Activated CD8-positive, alpha-beta memory T cell treated with anti-CD3 and anti-CD28 coated beads, Interleukin-2, amount 10 ng/mL, durations not matched to agents 7 days and 5 days (primary cell): Measurements from ENCODE around the gene CRLF1. TPM values are rescaled to one million over a fixed set of nuclear protein-coding genes. Genes with fewer than 3 reads are reported as not detected.

Source experiments
- total RNA-seq, 2 experiments: library from RNA; stranded (reverse); gene quantifications; one replicate each; pipeline ENCODE4 v1.2.3, GENCODE V29; 2021

CRLF1 gene
- total RNA-seq, 2 experiments from 2014 or later: not detected

Other genes with a start within 250 kb of the CRLF1 start
- gene GDF15, start 220.6 kb downstream of the CRLF1 start, total RNA-seq: not detected
- gene LRRC25, start 209.2 kb downstream of the CRLF1 start, total RNA-seq: under 1 TPM in 1 of 2 experiments, not detected in 1; 0.12 TPM
- 100 to 1,000 TPM; 197 to 247 TPM for gene SSBP4, start 187.4 kb downstream of the CRLF1 start, total RNA-seq
- 10 to 100 TPM; 29.6 to 30.0 TPM for gene ISYNA1, start 168.7 kb downstream of the CRLF1 start, total RNA-seq
- 10 to 100 TPM; 22.9 to 33.7 TPM for gene ELL, start 84.7 kb downstream of the CRLF1 start, total RNA-seq
- 100 to 1,000 TPM; 220 to 286 TPM for gene FKBP8, start 63.2 kb downstream of the CRLF1 start, total RNA-seq
- gene KXD1, start 48.9 kb downstream of the CRLF1 start, total RNA-seq: 100 to 1,000 TPM; 106 to 113 TPM
- gene UBA52, start 34.9 kb downstream of the CRLF1 start, total RNA-seq: 1,000 to 10,000 TPM; 1,256 to 1,325 TPM
- gene REX1BD, start 18.0 kb downstream of the CRLF1 start, total RNA-seq: 100 to 1,000 TPM in 1 of 2 experiments, 10 to 100 TPM in 1; 88.9 to 102 TPM
- not detected for gene TMEM59L, start 6.1 kb upstream of the CRLF1 start, total RNA-seq
- 10 to 100 TPM; 12.8 to 15.8 TPM for gene KLHL26, start 30.2 kb upstream of the CRLF1 start, total RNA-seq
- 1 to 10 TPM; 5.9 to 6.4 TPM for gene CRTC1, start 76.9 kb upstream of the CRLF1 start, total RNA-seq
- gene COMP, start 184.5 kb upstream of the CRLF1 start, total RNA-seq: not detected
- 10 to 100 TPM; 98.4 to 98.7 TPM for gene UPF1, start 225.2 kb upstream of the CRLF1 start, total RNA-seq